HUES6 (cell line): ENCODE data around the gene PAK1IP1.
"Not testable (repeated sequence)": the region's sequence is repeated elsewhere in the genome, so short reads cannot be mapped to it uniquely, and the experiment has no call there.

Experiments used
- H3K27ac ChIP-seq: 2 replicates; pipeline ENCODE4 v1.7.0; 2013; ENCODE audit warnings: low read depth, mild to moderate bottlenecking, low read length, inconsistent platforms
- H3K27me3 ChIP-seq: 2 replicates; pipeline ENCODE4 v1.6.1; 2013; ENCODE audit warnings: low read length; ENCODE audit not compliant: control insufficient read depth, insufficient read depth
- H3K36me3 ChIP-seq: 2 replicates; pipeline ENCODE4 v1.6.1; 2013; ENCODE audit warnings: low read length; ENCODE audit not compliant: control insufficient read depth, insufficient read depth
- H3K4me1 ChIP-seq: 2 replicates; pipeline ENCODE4 v1.6.1; 2013; ENCODE audit warnings: low read length; ENCODE audit not compliant: control insufficient read depth, insufficient read depth
- H3K4me3 ChIP-seq: 2 replicates; pipeline ENCODE4 v1.5.1; 2013; ENCODE audit warnings: low read depth, low read length
- H3K9ac ChIP-seq: one replicate; pipeline ENCODE4 v1.6.1; 2013; ENCODE audit warnings: mild to moderate bottlenecking, low read length
- H3K9me3 ChIP-seq: 2 replicates; pipeline ENCODE4 v1.6.1; 2013; ENCODE audit warnings: low read depth, low read length; ENCODE audit not compliant: control insufficient read depth, insufficient read depth

The PAK1IP1 gene

GRCh38 chr6:10747251-10747972, 52.6 kb downstream of the PAK1IP1 start, which contains the start of gene TMEM14B:
TMEM14B (plus strand) TSS chr6:10747805; CDS start chr6:10749246, 1,441 bp downstream.
- Histone ChIP-seq H3K36me3 (peaks cover 32% of the 10 kb centered on the region), H3K4me3 (peak within 1 kb of the TSS; percentile 98), H3K9me3 (no peaks in the 10 kb centered on the region), H3K9ac (peak within 1 kb of the TSS; percentile 89), H3K27me3 (no peaks in the 10 kb centered on the region), H3K27ac (peak within 1 kb of the TSS; percentile 64), H3K4me1 (peaks cover 29% of the 10 kb centered on the region)

GRCh38 chr6:10749734-10750133, 55.0 kb downstream of the PAK1IP1 start:
- H3K27me3 ChIP-seq = no peaks in the 10 kb centered on the region
- no peak overlapping the region for H3K4me3 ChIP-seq
- H3K4me1 ChIP-seq = peaks cover 25% of the 10 kb centered on the region
- H3K9ac ChIP-seq = no peak overlapping the region
- H3K9me3 ChIP-seq = no peaks in the 10 kb centered on the region
- H3K27ac ChIP-seq = no peak overlapping the region
- H3K36me3 ChIP-seq = peaks cover 53% of the 10 kb centered on the region

GRCh38 chr6:10750568-10750967, 55.8 kb downstream of the PAK1IP1 start:
- peaks cover 61% of the 10 kb centered on the region for H3K36me3 ChIP-seq
- not testable (repeated sequence) for H3K9ac ChIP-seq, H3K27ac ChIP-seq, H3K9me3 ChIP-seq, H3K4me3 ChIP-seq, H3K27me3 ChIP-seq
- H3K4me1 ChIP-seq = peaks cover 18% of the 10 kb centered on the region

- H3K27ac ChIP-seq, H3K4me3 ChIP-seq, H3K9me3 ChIP-seq, H3K27me3 ChIP-seq, H3K9ac ChIP-seq: not testable (repeated sequence)
- peaks cover 71% of the 10 kb centered on the region for H3K36me3 ChIP-seq
- peaks cover 18% of the 10 kb centered on the region for H3K4me1 ChIP-seq
Measured at GRCh38 chr6:10751757-10752156, 57.0 kb downstream of the PAK1IP1 start.

- no peaks in the 10 kb centered on the region for H3K9me3 ChIP-seq
- peaks cover 87% of the 10 kb centered on the region for H3K36me3 ChIP-seq
Measured at GRCh38 chr6:10756085-10756484, 61.3 kb downstream of the PAK1IP1 start.

More at GRCh38 chr6:10756085-10756484, 61.3 kb downstream of the PAK1IP1 start:
- H3K27me3 ChIP-seq = no peaks in the 10 kb centered on the region
- no peak overlapping the region for H3K9ac ChIP-seq
- no peak overlapping the region for H3K27ac ChIP-seq
- no peaks in the 10 kb centered on the region; the same call in 1 of the 2 replicates for H3K4me1 ChIP-seq
- no peak overlapping the region for H3K4me3 ChIP-seq
